Measurements from ENCODE around the gene SLC14A1.

SLC14A1 gene

GRCh38 chr18:45792506-45793263, 68.7 kb downstream of the SLC14A1 start:
- no peak for DNase-seq (ENCODE audit: low spot score)
- Histone ChIP-seq H3K4ac (ENCODE audit: low read length) (no peak overlapping the region), H2AK5ac (ENCODE audit: low read depth, low read length) (no peak overlapping the region), H3K79me1 (ENCODE audit: low read depth, low read length) (no peaks in the 10 kb centered on the region), H3K4me3 (ENCODE audit: low read length in 2 of 2) (no peak overlapping the region), H3K23ac (ENCODE audit: low read depth, low read length, poor library complexity) (no peak overlapping the region), H3K4me2 (ENCODE audit: insufficient read depth, low read length, poor library complexity, severe bottlenecking) (no peak overlapping the region), H2BK5ac (ENCODE audit: low read length) (no peak overlapping the region), H3K36me3 (replicated peaks in 1 of 2; ENCODE audit: control insufficient read depth in 2 of 2, insufficient read depth in 2 of 2, low read length in 2 of 2) (no peaks in the 10 kb centered on the region), H2BK15ac (ENCODE audit: low read length) (no peak overlapping the region), H3K27me3 (ENCODE audit: control insufficient read depth in 3 of 3, insufficient read depth in 3 of 3, low read depth in 1 of 3, low read length in 3 of 3) (no peaks in the 10 kb centered on the region), H2BK120ac (ENCODE audit: low read depth, low read length) (no peak overlapping the region), H4K91ac (ENCODE audit: low read depth, low read length, poor library complexity) (no peak overlapping the region), H3K9me3 (replicated peaks in 1 of 2; ENCODE audit: control insufficient read depth in 2 of 2, insufficient read depth in 1 of 2, low read depth in 1 of 2, low read length in 2 of 2) (no peaks in the 10 kb centered on the region), H3K4me1 (ENCODE audit: control insufficient read depth in 2 of 2, insufficient read depth in 1 of 2, low read depth in 1 of 2, low read length in 2 of 2) (no peaks in the 10 kb centered on the region), H2AFZ (ENCODE audit: low read length) (no peak overlapping the region), H3K9ac (ENCODE audit: low read depth, low read length, poor library complexity) (no peak overlapping the region), H2BK12ac (ENCODE audit: low read length) (no peak overlapping the region), H3K18ac (ENCODE audit: low read length) (no peak overlapping the region), H3K27ac (replicated peaks; ENCODE audit: low read length) (no peak overlapping the region), H3K14ac (ENCODE audit: low read length) (no peak overlapping the region), H4K8ac (ENCODE audit: low read depth, low read length) (no peak overlapping the region)
- WGBS, 2 donors (ENCODE audit: extremely low coverage in 2 of 2, insufficient read length in 2 of 2, insufficient replicate concordance in 1 of 2) = no CpG with 5 or more reads among the region's 5 CpGs

GRCh38 chr18:45793264-45793965, 69.4 kb downstream of the SLC14A1 start:
- WGBS, 2 donors (ENCODE audit: extremely low coverage in 2 of 2, insufficient read length in 2 of 2, insufficient replicate concordance in 1 of 2) = no CpG with 5 or more reads among the region's 4 CpGs
- Histone ChIP-seq H2BK12ac (ENCODE audit: low read length) (no peak overlapping the region), H3K9ac (ENCODE audit: low read depth, low read length, poor library complexity) (no peak overlapping the region), H2AFZ (ENCODE audit: low read length) (no peak overlapping the region), H3K79me1 (ENCODE audit: low read depth, low read length) (no peaks in the 10 kb centered on the region), H4K91ac (ENCODE audit: low read depth, low read length, poor library complexity) (no peak overlapping the region), H3K4me1 (ENCODE audit: control insufficient read depth in 2 of 2, insufficient read depth in 1 of 2, low read depth in 1 of 2, low read length in 2 of 2) (no peaks in the 10 kb centered on the region), H3K4me2 (ENCODE audit: insufficient read depth, low read length, poor library complexity, severe bottlenecking) (no peak overlapping the region), H2BK15ac (ENCODE audit: low read length) (no peak overlapping the region), H3K18ac (ENCODE audit: low read length) (no peak overlapping the region), H3K4ac (ENCODE audit: low read length) (no peak overlapping the region), H2AK5ac (ENCODE audit: low read depth, low read length) (no peak overlapping the region), H3K27ac (replicated peaks; ENCODE audit: low read length) (no peak overlapping the region), H3K14ac (ENCODE audit: low read length) (no peak overlapping the region), H3K23ac (ENCODE audit: low read depth, low read length, poor library complexity) (no peak overlapping the region), H3K9me3 (replicated peaks in 1 of 2; ENCODE audit: control insufficient read depth in 2 of 2, insufficient read depth in 1 of 2, low read depth in 1 of 2, low read length in 2 of 2) (no peaks in the 10 kb centered on the region), H3K4me3 (ENCODE audit: low read length in 2 of 2) (no peak overlapping the region), H3K27me3 (ENCODE audit: control insufficient read depth in 3 of 3, insufficient read depth in 3 of 3, low read depth in 1 of 3, low read length in 3 of 3) (no peaks in the 10 kb centered on the region), H2BK5ac (ENCODE audit: low read length) (no peak overlapping the region), H4K8ac (ENCODE audit: low read depth, low read length) (no peak overlapping the region), H2BK120ac (ENCODE audit: low read depth, low read length) (no peak overlapping the region), H3K36me3 (replicated peaks in 1 of 2; ENCODE audit: control insufficient read depth in 2 of 2, insufficient read depth in 2 of 2, low read length in 2 of 2) (no peaks in the 10 kb centered on the region)
- DNase-seq (ENCODE audit: low spot score) = no peak

- Histone ChIP-seq H3K9me3 (replicated peaks in 1 of 2; ENCODE audit: control insufficient read depth in 2 of 2, insufficient read depth in 1 of 2, low read depth in 1 of 2, low read length in 2 of 2) (peaks cover 0 to 5% of the 10 kb centered on the region in 2 donors), H3K4ac (ENCODE audit: low read length) (no peak overlapping the region), H2AK5ac (ENCODE audit: low read depth, low read length) (no peak overlapping the region), H2BK15ac (ENCODE audit: low read length) (no peak overlapping the region), H3K4me2 (ENCODE audit: insufficient read depth, low read length, poor library complexity, severe bottlenecking) (no peak overlapping the region), H3K79me1 (ENCODE audit: low read depth, low read length) (no peaks in the 10 kb centered on the region), H3K9ac (ENCODE audit: low read depth, low read length, poor library complexity) (no peak overlapping the region), H3K27ac (replicated peaks; ENCODE audit: low read length) (no peak overlapping the region), H4K8ac (ENCODE audit: low read depth, low read length) (no peak overlapping the region), H3K27me3 (ENCODE audit: control insufficient read depth in 3 of 3, insufficient read depth in 3 of 3, low read depth in 1 of 3, low read length in 3 of 3) (no peaks in the 10 kb centered on the region), H2AFZ (ENCODE audit: low read length) (no peak overlapping the region), H4K91ac (ENCODE audit: low read depth, low read length, poor library complexity) (no peak overlapping the region), H3K4me1 (ENCODE audit: control insufficient read depth in 2 of 2, insufficient read depth in 1 of 2, low read depth in 1 of 2, low read length in 2 of 2) (no peaks in the 10 kb centered on the region), H3K18ac (ENCODE audit: low read length) (no peak overlapping the region), H3K23ac (ENCODE audit: low read depth, low read length, poor library complexity) (no peak overlapping the region), H2BK5ac (ENCODE audit: low read length) (no peak overlapping the region), H3K36me3 (replicated peaks in 1 of 2; ENCODE audit: control insufficient read depth in 2 of 2, insufficient read depth in 2 of 2, low read length in 2 of 2) (no peaks in the 10 kb centered on the region), H2BK120ac (ENCODE audit: low read depth, low read length) (no peak overlapping the region), H3K14ac (ENCODE audit: low read length) (no peak overlapping the region), H3K4me3 (ENCODE audit: low read length in 2 of 2) (peak overlapping the region in 1 of 2 donors; percentile 64), H2BK12ac (ENCODE audit: low read length) (no peak overlapping the region)
- WGBS, 2 donors (ENCODE audit: extremely low coverage in 2 of 2, insufficient read length in 2 of 2, insufficient replicate concordance in 1 of 2) = no CpG with 5 or more reads among the region's 1 CpG
- DNase-seq (ENCODE audit: low spot score) = no peak
Measured at GRCh38 chr18:45801416-45802004, 77.5 kb downstream of the SLC14A1 start.
